Adrenal gland (tissue), 5 donors: ENCODE results near the gene BTBD16.

ENCODE experiments used
- POLR2A ChIP-seq, 2 donors: fragments of 450-650 bp; IDR thresholded peaks; one replicate each; pipeline ENCODE4 v1.6.1; 2017; ENCODE audit warnings: antibody characterized with exemption in 2 of 2, mild to moderate bottlenecking in 2 of 2, moderate library complexity in 1 of 2
- TF ChIP-seq, protein P1 (sequence below), 6 experiments: fragments of 450-650 bp in 4 of 6; fragments of 200-600 bp in 2 of 6; sonication (generic) in 1 of 6; IDR thresholded peaks; 1 replicate in 5 of 6; 2 replicates in 1 of 6; pipeline versions ENCODE4 v1.5.1 to v1.8.0; 2016 to 2021; ENCODE audit warnings: antibody characterized with exemption in 6 of 6, mild to moderate bottlenecking in 2 of 6, moderate library complexity in 1 of 6
- donor health status: DM: no; HTN: no; CAD: no.

DNA sequence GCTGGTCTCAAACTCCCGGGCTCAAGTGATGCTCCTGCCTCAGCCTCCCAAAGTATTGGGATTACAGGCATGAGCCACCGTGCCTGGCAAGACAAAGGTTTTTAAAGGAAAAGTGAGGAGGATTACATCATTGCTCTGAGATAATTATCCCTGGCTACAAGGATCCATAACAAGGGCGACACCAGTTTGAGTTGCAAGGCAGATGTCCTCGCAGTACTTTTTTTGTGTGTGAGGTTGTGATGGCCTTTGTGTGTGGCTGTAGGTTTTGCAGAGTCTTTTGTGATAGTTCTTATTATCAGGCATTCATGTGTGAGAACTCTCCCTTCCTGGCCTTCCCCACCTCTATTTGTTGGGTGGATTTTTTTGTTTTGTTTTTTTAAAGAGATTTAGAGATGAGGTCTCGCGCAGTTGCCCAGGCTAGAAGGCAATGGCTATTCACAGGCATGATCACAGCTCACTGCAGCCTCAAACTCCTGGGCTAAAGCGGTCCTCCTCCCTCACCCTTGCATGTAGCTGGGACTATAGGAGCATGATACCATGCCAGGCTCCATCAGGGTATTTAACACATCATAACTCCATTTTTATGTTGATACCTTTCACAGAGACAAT lies 10.0 kb downstream of the BTBD16 start:
- no peak for TF ChIP-seq POLR2A (IDR thresholded peaks at IDR 0.05)
- TF ChIP-seq, protein P1, sequence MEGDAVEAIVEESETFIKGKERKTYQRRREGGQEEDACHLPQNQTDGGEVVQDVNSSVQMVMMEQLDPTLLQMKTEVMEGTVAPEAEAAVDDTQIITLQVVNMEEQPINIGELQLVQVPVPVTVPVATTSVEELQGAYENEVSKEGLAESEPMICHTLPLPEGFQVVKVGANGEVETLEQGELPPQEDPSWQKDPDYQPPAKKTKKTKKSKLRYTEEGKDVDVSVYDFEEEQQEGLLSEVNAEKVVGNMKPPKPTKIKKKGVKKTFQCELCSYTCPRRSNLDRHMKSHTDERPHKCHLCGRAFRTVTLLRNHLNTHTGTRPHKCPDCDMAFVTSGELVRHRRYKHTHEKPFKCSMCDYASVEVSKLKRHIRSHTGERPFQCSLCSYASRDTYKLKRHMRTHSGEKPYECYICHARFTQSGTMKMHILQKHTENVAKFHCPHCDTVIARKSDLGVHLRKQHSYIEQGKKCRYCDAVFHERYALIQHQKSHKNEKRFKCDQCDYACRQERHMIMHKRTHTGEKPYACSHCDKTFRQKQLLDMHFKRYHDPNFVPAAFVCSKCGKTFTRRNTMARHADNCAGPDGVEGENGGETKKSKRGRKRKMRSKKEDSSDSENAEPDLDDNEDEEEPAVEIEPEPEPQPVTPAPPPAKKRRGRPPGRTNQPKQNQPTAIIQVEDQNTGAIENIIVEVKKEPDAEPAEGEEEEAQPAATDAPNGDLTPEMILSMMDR (IDR thresholded peaks at IDR 0.05): no peak
